Cardiac fibroblast (primary cell): ENCODE results near the gene PFKL.

ENCODE experiments used
- DNase-seq, 2 donors: peaks; one replicate each; pipeline versions ENCODE4 v3.0.0 to v3.0.0-alpha.2; 2010; ENCODE audit warnings: low read depth in 2 of 2
- H3K4me3 ChIP-seq, 2 donors: replicated peaks in 1 of 2; 1 replicate in 1 of 2; 2 replicates in 1 of 2; pipeline ENCODE4 v1.5.1; 2011; ENCODE audit warnings: low read depth in 2 of 2, low read length in 2 of 2, mild to moderate bottlenecking in 2 of 2, moderate library complexity in 1 of 2
- TF ChIP-seq, protein P1 (sequence below): IDR thresholded peaks from one replicate; pipeline ENCODE4 v1.5.1; 2011; ENCODE audit warnings: low read depth, mild to moderate bottlenecking, low read length, inconsistent platforms

Gene PFKL

GRCh38 chr21:44267655-44268142 is 32.2 kb upstream of the PFKL start:
- TF ChIP-seq, protein P1, sequence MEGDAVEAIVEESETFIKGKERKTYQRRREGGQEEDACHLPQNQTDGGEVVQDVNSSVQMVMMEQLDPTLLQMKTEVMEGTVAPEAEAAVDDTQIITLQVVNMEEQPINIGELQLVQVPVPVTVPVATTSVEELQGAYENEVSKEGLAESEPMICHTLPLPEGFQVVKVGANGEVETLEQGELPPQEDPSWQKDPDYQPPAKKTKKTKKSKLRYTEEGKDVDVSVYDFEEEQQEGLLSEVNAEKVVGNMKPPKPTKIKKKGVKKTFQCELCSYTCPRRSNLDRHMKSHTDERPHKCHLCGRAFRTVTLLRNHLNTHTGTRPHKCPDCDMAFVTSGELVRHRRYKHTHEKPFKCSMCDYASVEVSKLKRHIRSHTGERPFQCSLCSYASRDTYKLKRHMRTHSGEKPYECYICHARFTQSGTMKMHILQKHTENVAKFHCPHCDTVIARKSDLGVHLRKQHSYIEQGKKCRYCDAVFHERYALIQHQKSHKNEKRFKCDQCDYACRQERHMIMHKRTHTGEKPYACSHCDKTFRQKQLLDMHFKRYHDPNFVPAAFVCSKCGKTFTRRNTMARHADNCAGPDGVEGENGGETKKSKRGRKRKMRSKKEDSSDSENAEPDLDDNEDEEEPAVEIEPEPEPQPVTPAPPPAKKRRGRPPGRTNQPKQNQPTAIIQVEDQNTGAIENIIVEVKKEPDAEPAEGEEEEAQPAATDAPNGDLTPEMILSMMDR, result peak; percentile 8
- no peak overlapping the region for H3K4me3 ChIP-seq
- DNase-seq, result no peak

DNA sequence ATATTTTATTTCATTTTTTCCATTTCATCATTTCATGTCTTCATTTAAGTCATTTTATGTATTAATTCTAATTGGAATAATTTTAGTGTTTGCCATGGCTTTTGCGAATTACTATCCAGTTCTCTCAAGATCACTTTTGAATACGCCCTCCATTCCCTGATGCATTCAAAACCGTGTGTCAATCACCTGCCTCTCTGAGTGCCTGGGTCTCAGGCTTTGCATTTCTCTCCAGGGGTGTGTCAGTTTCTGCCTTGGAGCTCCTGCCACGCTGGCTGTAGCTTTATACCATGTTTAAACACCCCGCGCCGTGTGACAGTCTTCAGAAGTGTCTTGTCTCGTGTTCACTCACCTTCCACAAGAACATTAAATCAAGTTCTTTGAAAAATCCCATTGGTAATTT is 30.8 kb upstream of the PFKL start:
- no peak for DNase-seq
- H3K4me3 ChIP-seq, result no peak overlapping the region
- TF ChIP-seq, protein P1, result no peak

GRCh38 chr21:44271558-44272283 is 28.1 kb upstream of the PFKL start:
- TF ChIP-seq, protein P1, result no peak
- DNase-seq, result no peak
- H3K4me3 ChIP-seq, result no peak overlapping the region

DNA sequence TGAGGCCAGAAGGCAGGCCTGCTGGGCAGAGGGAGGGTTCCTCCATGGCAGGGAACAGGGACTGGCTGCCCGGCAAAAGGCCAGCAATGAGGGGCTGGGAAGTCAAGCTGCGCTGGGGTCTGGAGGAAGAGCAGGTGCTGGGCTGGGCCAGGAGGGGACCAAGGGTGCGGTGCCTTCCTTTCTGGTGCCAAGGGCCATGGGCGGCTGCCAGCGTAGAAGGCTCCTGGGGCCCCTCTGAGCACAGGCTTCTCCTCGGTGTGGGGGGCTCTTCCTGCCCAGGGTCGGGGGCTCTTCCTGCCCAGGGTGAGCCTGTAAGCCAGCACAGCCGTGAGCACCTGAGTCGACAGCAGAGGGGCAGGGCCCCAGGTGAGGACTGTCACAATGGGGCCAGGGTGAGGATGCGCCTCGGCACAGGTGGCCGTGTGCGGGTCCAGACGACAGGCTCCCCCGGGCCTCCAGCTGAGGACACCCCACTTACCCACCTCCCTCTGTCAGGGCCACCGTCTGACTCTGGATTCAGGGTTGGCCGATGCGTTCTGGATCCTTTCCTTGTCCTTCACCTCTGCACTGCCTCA is 27.5 kb upstream of the PFKL start:
- TF ChIP-seq, protein P1, result no peak
- DNase-seq, result no peak
- no peak overlapping the region for H3K4me3 ChIP-seq

- DNase-seq, result no peak
- H3K4me3 ChIP-seq, result no peak overlapping the region
- TF ChIP-seq, protein P1, result no peak
Measured at GRCh38 chr21:44273046-44273445, 26.8 kb upstream of the PFKL start.

- TF ChIP-seq, protein P1, result no peak
- no peak overlapping the region for H3K4me3 ChIP-seq
- no peak for DNase-seq
Measured at GRCh38 chr21:44275041-44275440, 24.8 kb upstream of the PFKL start.
